Skeletal muscle tissue (tissue), 4 donors: ENCODE measurements around the gene HMX3. TPM values are rescaled to one million over a fixed set of nuclear protein-coding genes. Genes with fewer than 3 reads are reported as not detected.
A peak's percentile ranks its signal among the peaks of the same experiment; 100 is the strongest.

Experiments
- H3K27ac ChIP-seq: one replicate; pipeline ENCODE4 v1.7.0; 2013; ENCODE audit warnings: mild to moderate bottlenecking, low read depth, low read length, inconsistent platforms
- H3K27me3 ChIP-seq, 3 donors: one replicate each; pipeline ENCODE4 v1.7.0; 2013; ENCODE audit warnings: low read length in 3 of 3; ENCODE audit not compliant: control insufficient read depth in 3 of 3, insufficient read depth in 3 of 3
- H3K36me3 ChIP-seq, 3 donors: one replicate each; pipeline ENCODE4 v1.7.0; 2013; ENCODE audit warnings: low read length in 3 of 3; ENCODE audit not compliant: control insufficient read depth in 3 of 3, insufficient read depth in 3 of 3
- H3K4me1 ChIP-seq, 3 donors: one replicate each; pipeline ENCODE4 v1.7.0; 2013; ENCODE audit warnings: low read length in 3 of 3, mild to moderate bottlenecking in 3 of 3; ENCODE audit not compliant: control insufficient read depth in 3 of 3, insufficient read depth in 3 of 3
- H3K4me3 ChIP-seq, 3 donors: one replicate each; pipeline ENCODE4 v1.7.0; 2013; ENCODE audit warnings: low read length in 3 of 3
- H3K9ac ChIP-seq, 3 donors: one replicate each; pipeline ENCODE4 v1.7.0; 2013; ENCODE audit warnings: low read length in 3 of 3, mild to moderate bottlenecking in 3 of 3, moderate library complexity in 2 of 3, low read depth in 1 of 3
- H3K9me3 ChIP-seq, 3 donors: one replicate each; pipeline ENCODE4 v1.7.0; 2013; ENCODE audit warnings: low read length in 3 of 3; ENCODE audit not compliant: control insufficient read depth in 3 of 3
- total RNA-seq: library from RNA; depleted of rRNA; stranded (reverse); fragments of >200 nt; gene quantifications from one replicate; pipeline ENCODE4 v1.2.3, GENCODE V29; 2014
- donor health status: Osteomylitis.

Gene HMX3
- total RNA-seq, result not detected

- Histone ChIP-seq H3K4me1 (peaks cover 28 to 51% (median 43%) of the 10 kb centered on the region in 3 donors), H3K27ac (no peak within 1 kb of the TSS), H3K9me3 (no peaks in the 10 kb centered on the region), H3K4me3 (peak within 1 kb of the TSS; percentile 14 to 52 (median 45)), H3K36me3 (no peaks in the 10 kb centered on the region), H3K9ac (peak within 1 kb of the TSS in 1 of 3 donors; percentile 32), H3K27me3 (peaks cover 92 to 96% (median 95%) of the 10 kb centered on the region in 3 donors)
Measured at GRCh38 chr10:123135415-123136141, at the start of gene HMX3. TSS of gene HMX3 (plus strand) at chr10:123135970. CDS start at chr10:123136051, 81 bp downstream.

- no peak overlapping the region for H3K4me3 ChIP-seq
- peaks cover 0 to 6% (median 0%) of the 10 kb centered on the region in 3 donors for H3K27me3 ChIP-seq
- H3K36me3 ChIP-seq, result no peaks in the 10 kb centered on the region
- H3K9me3 ChIP-seq, result no peaks in the 10 kb centered on the region
- no peak overlapping the region for H3K9ac ChIP-seq
- no peaks in the 10 kb centered on the region for H3K4me1 ChIP-seq
- no peak overlapping the region for H3K27ac ChIP-seq
Measured at GRCh38 chr10:123086281-123086680, 49.5 kb upstream of the HMX3 start.

- peaks cover 0 to 8% (median 0%) of the 10 kb centered on the region in 3 donors for H3K27me3 ChIP-seq
- no peak overlapping the region for H3K27ac ChIP-seq
- no peaks in the 10 kb centered on the region for H3K36me3 ChIP-seq
- no peaks in the 10 kb centered on the region for H3K9me3 ChIP-seq
- H3K9ac ChIP-seq, result no peak overlapping the region
- H3K4me3 ChIP-seq, result no peak overlapping the region
- no peaks in the 10 kb centered on the region for H3K4me1 ChIP-seq
Measured at GRCh38 chr10:123087348-123087747, 48.4 kb upstream of the HMX3 start.

- Histone ChIP-seq H3K27me3 (peaks cover 0 to 8% (median 0%) of the 10 kb centered on the region in 3 donors), H3K4me3 (no peak overlapping the region), H3K9ac (no peak overlapping the region), H3K4me1 (no peaks in the 10 kb centered on the region), H3K36me3 (no peaks in the 10 kb centered on the region), H3K27ac (no peak overlapping the region), H3K9me3 (no peaks in the 10 kb centered on the region)
Measured at GRCh38 chr10:123087786-123088185, 48.0 kb upstream of the HMX3 start.

GRCh38 chr10:123092635-123093414 lies 42.9 kb upstream of the HMX3 start:
- Histone ChIP-seq H3K27me3 (peaks cover 12 to 36% (median 13%) of the 10 kb centered on the region in 3 donors), H3K27ac (no peak overlapping the region), H3K9ac (no peak overlapping the region), H3K4me1 (no peaks in the 10 kb centered on the region), H3K4me3 (no peak overlapping the region), H3K36me3 (no peaks in the 10 kb centered on the region), H3K9me3 (no peaks in the 10 kb centered on the region)

GRCh38 chr10:123093489-123093888 lies 42.3 kb upstream of the HMX3 start:
- Histone ChIP-seq H3K9me3 (no peaks in the 10 kb centered on the region), H3K4me1 (no peaks in the 10 kb centered on the region)

GRCh38 chr10:123096452-123096851 lies 39.3 kb upstream of the HMX3 start:
- Histone ChIP-seq H3K36me3 (no peaks in the 10 kb centered on the region), H3K9ac (no peak overlapping the region), H3K4me1 (no peaks in the 10 kb centered on the region), H3K27ac (no peak overlapping the region), H3K27me3 (peaks cover 12 to 45% (median 18%) of the 10 kb centered on the region in 3 donors), H3K9me3 (no peaks in the 10 kb centered on the region), H3K4me3 (no peak overlapping the region)

More at GRCh38 chr10:123093489-123093888, 42.3 kb upstream of the HMX3 start:
- H3K4me3 ChIP-seq, result no peak overlapping the region
- H3K27me3 ChIP-seq, result peaks cover 12 to 41% (median 13%) of the 10 kb centered on the region in 3 donors
- no peaks in the 10 kb centered on the region for H3K36me3 ChIP-seq
- H3K9ac ChIP-seq, result no peak overlapping the region
- no peak overlapping the region for H3K27ac ChIP-seq

- Histone ChIP-seq H3K9ac (no peak overlapping the region), H3K27me3 (peaks cover 12 to 47% (median 18%) of the 10 kb centered on the region in 3 donors)
Measured at GRCh38 chr10:123097039-123097438, 38.7 kb upstream of the HMX3 start.

GRCh38 chr10:123100030-123100762 lies 35.6 kb upstream of the HMX3 start:
- no peaks in the 10 kb centered on the region for H3K9me3 ChIP-seq
- peaks cover 5 to 30% (median 8%) of the 10 kb centered on the region in 3 donors for H3K27me3 ChIP-seq
- no peak overlapping the region for H3K9ac ChIP-seq
- H3K4me1 ChIP-seq, result no peaks in the 10 kb centered on the region
- H3K4me3 ChIP-seq, result no peak overlapping the region
- no peak overlapping the region for H3K27ac ChIP-seq
- H3K36me3 ChIP-seq, result no peaks in the 10 kb centered on the region

More at GRCh38 chr10:123097039-123097438, 38.7 kb upstream of the HMX3 start:
- no peak overlapping the region for H3K27ac ChIP-seq
- no peaks in the 10 kb centered on the region for H3K9me3 ChIP-seq
- no peaks in the 10 kb centered on the region for H3K36me3 ChIP-seq
- H3K4me3 ChIP-seq, result no peak overlapping the region
- H3K4me1 ChIP-seq, result no peaks in the 10 kb centered on the region
